ENCODE measurements around the gene PTEN.

- TF ChIP-seq CTCF (IDR thresholded peaks at IDR 0.05), result no peak
- TF ChIP-seq POLR2AphosphoS5 (IDR thresholded peaks at IDR 0.05; ENCODE audit: insufficient read depth in 1 of 2, low read depth in 1 of 2), result no peak
Observed at GRCh38 chr10:87826653-87827052, 36.8 kb upstream of the PTEN start.
